C4-2B (cell line): ENCODE results near the gene SEC63.
"Not testable (repeated sequence)": the region's sequence is repeated elsewhere in the genome, so short reads cannot be mapped to it uniquely, and the experiment has no call there.

ENCODE experiments used
- H3K27ac ChIP-seq: fragments of 450-650 bp; 2 replicates; pipeline ENCODE4 v1.5.1; 2017
- ZFX ChIP-seq: fragments of 450-650 bp; IDR thresholded peaks from 2 replicates; pipeline ENCODE4 v1.6.1; 2017
- TF ChIP-seq, protein P1 (sequence below): fragments of 450-650 bp; conservative IDR thresholded peaks from 2 replicates; pipeline ENCODE4 v1.5.1; 2017; ENCODE audit warnings: mild to moderate bottlenecking

The SEC63 gene, protein sequence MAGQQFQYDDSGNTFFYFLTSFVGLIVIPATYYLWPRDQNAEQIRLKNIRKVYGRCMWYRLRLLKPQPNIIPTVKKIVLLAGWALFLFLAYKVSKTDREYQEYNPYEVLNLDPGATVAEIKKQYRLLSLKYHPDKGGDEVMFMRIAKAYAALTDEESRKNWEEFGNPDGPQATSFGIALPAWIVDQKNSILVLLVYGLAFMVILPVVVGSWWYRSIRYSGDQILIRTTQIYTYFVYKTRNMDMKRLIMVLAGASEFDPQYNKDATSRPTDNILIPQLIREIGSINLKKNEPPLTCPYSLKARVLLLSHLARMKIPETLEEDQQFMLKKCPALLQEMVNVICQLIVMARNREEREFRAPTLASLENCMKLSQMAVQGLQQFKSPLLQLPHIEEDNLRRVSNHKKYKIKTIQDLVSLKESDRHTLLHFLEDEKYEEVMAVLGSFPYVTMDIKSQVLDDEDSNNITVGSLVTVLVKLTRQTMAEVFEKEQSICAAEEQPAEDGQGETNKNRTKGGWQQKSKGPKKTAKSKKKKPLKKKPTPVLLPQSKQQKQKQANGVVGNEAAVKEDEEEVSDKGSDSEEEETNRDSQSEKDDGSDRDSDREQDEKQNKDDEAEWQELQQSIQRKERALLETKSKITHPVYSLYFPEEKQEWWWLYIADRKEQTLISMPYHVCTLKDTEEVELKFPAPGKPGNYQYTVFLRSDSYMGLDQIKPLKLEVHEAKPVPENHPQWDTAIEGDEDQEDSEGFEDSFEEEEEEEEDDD

DNA sequence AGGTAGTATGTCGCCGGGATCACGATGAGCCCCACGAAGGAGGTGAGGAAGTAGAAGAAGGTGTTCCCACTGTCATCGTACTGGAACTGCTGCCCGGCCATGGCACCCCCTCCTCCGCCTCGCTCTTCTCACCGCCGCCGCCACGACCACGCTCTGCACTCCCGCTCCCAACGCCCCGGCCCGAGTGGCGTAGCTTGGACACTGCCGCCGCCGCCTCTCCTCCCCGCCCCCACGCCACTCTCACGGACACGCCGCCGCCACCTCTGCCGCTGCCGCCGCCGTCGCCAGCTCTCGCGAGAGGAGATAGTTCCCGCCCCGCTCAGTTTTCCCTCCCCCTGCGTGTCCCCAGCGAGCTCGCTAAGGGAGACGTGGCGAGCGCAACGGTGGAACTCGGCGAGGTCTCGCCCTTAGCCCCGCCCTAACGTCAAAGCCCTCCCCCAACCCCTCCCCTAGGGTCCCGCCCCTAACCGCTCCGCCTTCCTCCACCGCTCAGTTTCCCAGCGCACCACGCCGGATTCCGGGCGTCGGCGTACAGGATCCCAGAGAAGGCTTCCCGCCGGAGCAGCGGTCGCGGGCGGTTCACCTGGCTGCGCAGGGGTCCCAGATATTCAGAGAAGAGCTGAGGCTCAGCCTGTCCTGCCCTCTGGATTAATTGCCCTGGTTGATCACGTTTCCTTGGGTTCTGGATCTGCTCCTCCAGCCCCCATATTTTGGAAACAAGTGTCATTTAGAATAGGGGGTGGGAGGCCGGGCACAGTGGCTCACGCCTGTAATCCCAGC lies at the start of gene SEC63:
Gene SEC63, minus strand, starts transcription at position 300 of the 780 bp plus-strand sequence. Its CDS starts 199 bp downstream, at position 101.
- H3K27ac ChIP-seq, result peak within 1 kb of the TSS; percentile 94
- 0 out of 2 replicates have a peak, but pooled peaks have one; percentile 23 for TF ChIP-seq ZFX
- TF ChIP-seq, protein P1, sequence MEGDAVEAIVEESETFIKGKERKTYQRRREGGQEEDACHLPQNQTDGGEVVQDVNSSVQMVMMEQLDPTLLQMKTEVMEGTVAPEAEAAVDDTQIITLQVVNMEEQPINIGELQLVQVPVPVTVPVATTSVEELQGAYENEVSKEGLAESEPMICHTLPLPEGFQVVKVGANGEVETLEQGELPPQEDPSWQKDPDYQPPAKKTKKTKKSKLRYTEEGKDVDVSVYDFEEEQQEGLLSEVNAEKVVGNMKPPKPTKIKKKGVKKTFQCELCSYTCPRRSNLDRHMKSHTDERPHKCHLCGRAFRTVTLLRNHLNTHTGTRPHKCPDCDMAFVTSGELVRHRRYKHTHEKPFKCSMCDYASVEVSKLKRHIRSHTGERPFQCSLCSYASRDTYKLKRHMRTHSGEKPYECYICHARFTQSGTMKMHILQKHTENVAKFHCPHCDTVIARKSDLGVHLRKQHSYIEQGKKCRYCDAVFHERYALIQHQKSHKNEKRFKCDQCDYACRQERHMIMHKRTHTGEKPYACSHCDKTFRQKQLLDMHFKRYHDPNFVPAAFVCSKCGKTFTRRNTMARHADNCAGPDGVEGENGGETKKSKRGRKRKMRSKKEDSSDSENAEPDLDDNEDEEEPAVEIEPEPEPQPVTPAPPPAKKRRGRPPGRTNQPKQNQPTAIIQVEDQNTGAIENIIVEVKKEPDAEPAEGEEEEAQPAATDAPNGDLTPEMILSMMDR, result no peak

DNA sequence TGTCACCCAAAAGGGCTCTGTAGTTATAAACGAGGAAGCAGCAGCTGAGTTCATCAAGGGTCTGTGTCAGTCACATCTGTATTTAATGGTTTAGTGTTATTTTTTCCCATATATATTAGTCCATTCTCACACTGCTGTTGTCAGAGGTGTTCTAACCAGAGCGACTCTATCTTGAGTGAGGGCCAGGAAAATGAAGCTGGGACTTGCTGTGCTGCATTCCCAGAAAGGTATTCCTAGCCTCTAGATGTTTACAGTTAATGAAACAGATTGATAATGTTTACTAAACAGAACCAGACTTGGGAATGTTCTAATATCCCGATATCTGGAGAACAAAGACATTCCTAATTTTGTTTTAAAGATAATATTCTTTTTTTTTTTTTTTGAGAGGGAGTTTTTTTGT lies 48.0 kb upstream of the SEC63 start:
- H3K27ac ChIP-seq, result no peak overlapping the region
- no peak for TF ChIP-seq ZFX
- TF ChIP-seq, protein P1, result no peak

GRCh38 chr6:108004861-108005260 lies 46.9 kb upstream of the SEC63 start:
- no peak overlapping the region for H3K27ac ChIP-seq
- TF ChIP-seq ZFX, result no peak
- TF ChIP-seq, protein P1, result no peak

GRCh38 chr6:108002365-108003221 lies 44.6 kb upstream of the SEC63 start:
- TF ChIP-seq, protein P1, result no peak
- no peak for TF ChIP-seq ZFX
- H3K27ac ChIP-seq, result no peak overlapping the region

DNA sequence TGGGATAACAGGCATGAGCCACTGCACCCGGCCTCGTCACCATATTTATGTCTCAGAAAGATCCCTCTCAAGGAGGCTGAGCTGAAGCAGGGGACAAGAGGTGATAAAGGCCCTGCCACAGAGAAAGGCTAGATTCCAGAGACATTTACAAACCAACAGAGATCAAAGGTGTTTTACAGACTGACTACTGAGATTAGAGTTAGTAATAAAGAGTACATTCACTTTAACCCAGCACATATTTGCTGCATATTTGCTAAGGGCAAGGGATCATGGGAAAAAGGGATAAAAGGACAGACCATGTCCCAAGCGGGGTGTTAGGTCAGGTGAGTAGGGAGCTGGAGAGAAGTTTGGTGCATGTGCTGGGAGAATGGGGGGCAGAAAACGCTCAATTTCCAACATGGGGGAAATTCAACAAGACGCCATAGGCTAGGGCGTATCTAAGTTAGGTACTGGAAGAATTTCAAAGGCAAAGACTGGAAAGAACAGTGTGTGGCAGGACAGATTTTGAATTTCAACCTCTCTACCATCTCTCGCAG lies 43.8 kb upstream of the SEC63 start:
- TF ChIP-seq, protein P1, result no peak
- TF ChIP-seq ZFX, result no peak
- H3K27ac ChIP-seq, result no peak overlapping the region

DNA sequence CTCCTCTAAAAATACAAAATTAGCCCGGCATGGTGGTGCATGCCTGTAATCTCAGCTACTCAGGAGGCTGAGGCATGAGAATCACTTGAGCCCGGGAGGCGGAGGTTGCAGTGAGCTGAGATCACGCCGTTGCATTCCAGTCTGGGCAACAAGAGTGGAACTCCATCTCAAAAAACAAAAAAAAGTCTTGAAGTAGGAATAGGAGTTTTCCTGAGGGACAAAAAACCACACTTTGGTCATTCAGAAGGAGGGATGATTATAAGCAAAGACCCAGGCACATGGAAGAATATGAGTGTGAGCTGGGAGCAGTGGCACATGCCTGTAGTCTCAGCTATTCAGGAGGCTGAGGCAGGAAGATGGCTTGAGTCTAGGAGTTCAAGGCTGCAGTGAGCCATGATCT lies 42.3 kb upstream of the SEC63 start:
- not testable (repeated sequence) for H3K27ac ChIP-seq

GRCh38 chr6:107999341-107999740 lies 41.3 kb upstream of the SEC63 start:
- TF ChIP-seq ZFX, result no peak
- TF ChIP-seq, protein P1, result no peak
- no peak overlapping the region for H3K27ac ChIP-seq
